Tibial artery (tissue), 4 donors: Measurements from ENCODE around the gene PDGFD.

Source experiments
- DNase-seq, 2 donors: peaks; one replicate each; pipeline ENCODE4 v3.0.0-alpha.2; 2019
- H3K27ac ChIP-seq, 2 donors: fragments of 200-600 bp; sonication (generic) in 1 of 2; 1 replicate in 1 of 2; 2 replicates in 1 of 2; pipeline ENCODE4 v1.5.1; 2018 to 2019; ENCODE audit warnings: mild to moderate bottlenecking in 1 of 2
- H3K27me3 ChIP-seq, 2 donors: fragments of 200-600 bp; sonication (generic) in 1 of 2; one replicate each; pipeline versions ENCODE4 v1.5.1 to v1.6.0; 2016 to 2019
- H3K36me3 ChIP-seq, 3 donors: fragments of 200-600 bp; sonication (generic) in 2 of 3; one replicate each; pipeline ENCODE4 v1.5.1; 2016 to 2019; ENCODE audit warnings: mild to moderate bottlenecking in 2 of 3
- H3K4me1 ChIP-seq, 4 donors: fragments of 200-600 bp; sonication (generic) in 2 of 4; 1 replicate in 3 of 4; 2 replicates in 1 of 4; pipeline ENCODE4 v1.5.1; 2016 to 2019
- H3K4me3 ChIP-seq, 2 donors: fragments of 200-600 bp; sonication (generic) in 1 of 2; 1 replicate in 1 of 2; 2 replicates in 1 of 2; pipeline ENCODE4 v1.5.1; 2018 to 2019; ENCODE audit warnings: mild to moderate bottlenecking in 2 of 2
- H3K9me3 ChIP-seq, 3 donors: fragments of 200-600 bp; sonication (generic) in 1 of 3; one replicate each; pipeline ENCODE4 v1.5.1; 2016 to 2019
- CTCF ChIP-seq, 2 experiments: fragments of 200-600 bp in 1 of 2; fragments of 450-650 bp in 1 of 2; IDR thresholded peaks; one replicate each; pipeline ENCODE4 v1.5.1; 2017 to 2019; ENCODE audit warnings: antibody characterized with exemption in 2 of 2, mild to moderate bottlenecking in 1 of 2, moderate library complexity in 1 of 2
- intact Hi-C: fragments of 100-400 bp; cut with DNase I; formaldehyde crosslinking; loops from one replicate; pipeline ENCODE4 v1.15.0; 2023; ENCODE audit warnings: low total_unique reads

The PDGFD gene

GRCh38 chr11:104105155-104105554 is 58.8 kb downstream of the PDGFD start:
- H3K27ac ChIP-seq = no peak overlapping the region
- no peak for TF ChIP-seq CTCF (IDR thresholded peaks at IDR 0.05)
- no peak for DNase-seq
- H3K4me1 ChIP-seq = peaks cover 0 to 26% (median 0%) of the 10 kb centered on the region in 4 donors
- no peaks in the 10 kb centered on the region for H3K36me3 ChIP-seq
- H3K4me3 ChIP-seq = no peak overlapping the region
- H3K27me3 ChIP-seq = no peaks in the 10 kb centered on the region
- no peaks in the 10 kb centered on the region for H3K9me3 ChIP-seq
- intact Hi-C loops = no loop called here

GRCh38 chr11:104104664-104105063 is 59.3 kb downstream of the PDGFD start:
- DNase-seq = no peak
- no peak for TF ChIP-seq CTCF (IDR thresholded peaks at IDR 0.05)
- H3K4me3 ChIP-seq = no peak overlapping the region
- H3K9me3 ChIP-seq = no peaks in the 10 kb centered on the region
- H3K27ac ChIP-seq = no peak overlapping the region
- H3K27me3 ChIP-seq = no peaks in the 10 kb centered on the region
- peaks cover 0 to 22% (median 0%) of the 10 kb centered on the region in 4 donors for H3K4me1 ChIP-seq
- intact Hi-C loops = no loop called here
- no peaks in the 10 kb centered on the region for H3K36me3 ChIP-seq

DNA sequence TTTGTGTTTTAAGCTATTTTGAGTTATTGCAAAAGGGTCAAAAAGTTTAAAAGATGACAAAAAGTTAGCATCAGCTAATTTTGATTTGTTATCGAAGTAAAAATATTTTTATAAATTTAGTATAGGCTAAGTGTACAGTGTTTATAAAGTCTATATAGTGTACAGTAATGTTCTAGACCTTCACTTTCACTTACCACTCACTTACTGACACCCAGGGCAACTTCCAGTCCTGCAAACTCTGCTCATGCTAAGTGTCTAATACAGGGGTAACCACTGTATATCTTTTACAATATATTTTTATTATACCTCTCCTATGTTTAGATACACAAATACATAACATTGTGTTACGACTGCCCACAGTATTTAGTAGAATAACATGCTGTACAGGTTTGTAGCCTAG is 59.7 kb downstream of the PDGFD start:
- intact Hi-C loops = no loop called here
- DNase-seq = no peak
- H3K4me1 ChIP-seq = peaks cover 0 to 18% (median 0%) of the 10 kb centered on the region in 4 donors
- no peak overlapping the region for H3K4me3 ChIP-seq
- no peak for TF ChIP-seq CTCF (IDR thresholded peaks at IDR 0.05)
- H3K27me3 ChIP-seq = no peaks in the 10 kb centered on the region
- no peak overlapping the region for H3K27ac ChIP-seq
- no peaks in the 10 kb centered on the region for H3K36me3 ChIP-seq
- no peaks in the 10 kb centered on the region for H3K9me3 ChIP-seq

DNA sequence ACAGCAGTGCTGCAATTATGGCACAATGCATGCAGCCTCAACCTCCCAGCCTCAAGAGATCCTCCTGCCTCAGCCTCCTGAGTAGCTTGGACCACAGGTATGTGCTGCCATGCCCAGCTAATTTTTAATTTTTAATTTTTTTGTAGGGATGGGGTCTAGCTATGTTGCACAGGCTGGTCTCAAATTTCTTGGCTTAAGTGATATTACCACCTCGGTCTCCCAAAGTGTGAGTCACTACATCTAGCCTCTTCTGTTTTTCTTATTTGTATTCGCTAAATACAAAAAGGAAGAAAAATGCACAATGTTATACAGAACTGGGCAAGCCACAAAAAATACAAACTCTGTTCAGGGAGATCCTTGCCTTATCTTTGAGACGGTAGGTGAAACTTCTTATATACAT is 65.4 kb downstream of the PDGFD start:
- no peak for TF ChIP-seq CTCF (IDR thresholded peaks at IDR 0.05)
- H3K27ac ChIP-seq = no peak overlapping the region
- H3K36me3 ChIP-seq = no peaks in the 10 kb centered on the region
- no peaks in the 10 kb centered on the region for H3K4me1 ChIP-seq
- intact Hi-C loops = no loop called here
- no peak overlapping the region for H3K4me3 ChIP-seq
- DNase-seq = no peak
- no peaks in the 10 kb centered on the region for H3K9me3 ChIP-seq
- H3K27me3 ChIP-seq = no peaks in the 10 kb centered on the region

DNA sequence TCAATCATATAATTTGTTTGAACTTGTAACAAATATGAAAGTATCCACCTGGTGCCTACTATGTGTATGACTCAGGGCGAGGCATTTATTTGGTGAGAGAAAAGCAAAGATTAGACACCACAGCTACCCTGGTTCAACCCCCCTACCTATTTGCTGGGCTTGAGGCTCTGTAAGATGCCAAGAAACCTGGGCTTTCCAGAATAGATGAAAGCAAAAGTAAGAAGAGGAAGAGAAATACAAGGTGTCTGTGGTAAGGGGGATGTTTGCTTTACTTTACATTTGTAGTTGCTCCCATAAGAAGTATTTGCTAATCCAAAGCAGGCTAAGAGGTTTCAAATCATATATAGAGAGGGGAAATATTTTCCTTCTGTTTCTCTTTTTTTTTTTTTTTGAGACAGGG is 65.8 kb downstream of the PDGFD start:
- Histone ChIP-seq H3K27me3 (no peaks in the 10 kb centered on the region), H3K4me3 (no peak overlapping the region), H3K27ac (no peak overlapping the region), H3K9me3 (no peaks in the 10 kb centered on the region), H3K4me1 (no peaks in the 10 kb centered on the region), H3K36me3 (no peaks in the 10 kb centered on the region)
- no peak for TF ChIP-seq CTCF (IDR thresholded peaks at IDR 0.05)
- no peak for DNase-seq
- intact Hi-C loops = no loop called here

GRCh38 chr11:104096900-104097299 is 67.0 kb downstream of the PDGFD start:
- no peak for TF ChIP-seq CTCF (IDR thresholded peaks at IDR 0.05)
- no peaks in the 10 kb centered on the region for H3K27me3 ChIP-seq
- intact Hi-C loops = no loop called here
- H3K36me3 ChIP-seq = no peaks in the 10 kb centered on the region
- no peak for DNase-seq
- no peaks in the 10 kb centered on the region for H3K9me3 ChIP-seq
- H3K27ac ChIP-seq = no peak overlapping the region
- H3K4me1 ChIP-seq = no peaks in the 10 kb centered on the region
- H3K4me3 ChIP-seq = no peak overlapping the region
